Measurements from ENCODE around the gene TCEA3. TPM values are rescaled to one million over a fixed set of nuclear protein-coding genes. Genes with fewer than 3 reads are reported as not detected.

TCEA3 gene
- total RNA-seq, 6 experiments from 2014 or later = 6.0 to 8.4 (median 7.1) TPM

DNA sequence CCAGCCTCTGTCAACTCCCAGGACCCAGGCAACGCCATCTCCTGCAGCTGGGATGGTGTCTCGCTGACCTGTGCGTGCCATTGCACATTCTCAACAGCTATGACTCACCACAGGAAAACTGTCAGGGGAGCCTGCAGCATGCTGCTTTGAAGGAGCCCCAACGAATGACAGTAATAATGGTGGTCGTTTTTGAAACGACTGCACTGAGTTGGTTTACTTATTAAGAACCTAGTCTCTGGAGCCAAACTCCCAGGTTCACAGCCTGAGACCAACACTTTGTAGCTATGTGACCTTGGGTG is 21.6 kb downstream of the TCEA3 start:
- Mint-ChIP-seq H3K4me3 (peak overlapping the region; percentile 73), H3K9me3 (no peaks in the 10 kb centered on the region), H3K4me1 (ENCODE audit: low read depth) (peaks cover 12% of the 10 kb centered on the region), H3K27me3 (ENCODE audit: insufficient read depth) (no peaks in the 10 kb centered on the region), H3K36me3 (ENCODE audit: low read depth) (no peaks in the 10 kb centered on the region), H3K27ac (peak overlapping the region; percentile 86)
- TF ChIP-seq, protein P1, sequence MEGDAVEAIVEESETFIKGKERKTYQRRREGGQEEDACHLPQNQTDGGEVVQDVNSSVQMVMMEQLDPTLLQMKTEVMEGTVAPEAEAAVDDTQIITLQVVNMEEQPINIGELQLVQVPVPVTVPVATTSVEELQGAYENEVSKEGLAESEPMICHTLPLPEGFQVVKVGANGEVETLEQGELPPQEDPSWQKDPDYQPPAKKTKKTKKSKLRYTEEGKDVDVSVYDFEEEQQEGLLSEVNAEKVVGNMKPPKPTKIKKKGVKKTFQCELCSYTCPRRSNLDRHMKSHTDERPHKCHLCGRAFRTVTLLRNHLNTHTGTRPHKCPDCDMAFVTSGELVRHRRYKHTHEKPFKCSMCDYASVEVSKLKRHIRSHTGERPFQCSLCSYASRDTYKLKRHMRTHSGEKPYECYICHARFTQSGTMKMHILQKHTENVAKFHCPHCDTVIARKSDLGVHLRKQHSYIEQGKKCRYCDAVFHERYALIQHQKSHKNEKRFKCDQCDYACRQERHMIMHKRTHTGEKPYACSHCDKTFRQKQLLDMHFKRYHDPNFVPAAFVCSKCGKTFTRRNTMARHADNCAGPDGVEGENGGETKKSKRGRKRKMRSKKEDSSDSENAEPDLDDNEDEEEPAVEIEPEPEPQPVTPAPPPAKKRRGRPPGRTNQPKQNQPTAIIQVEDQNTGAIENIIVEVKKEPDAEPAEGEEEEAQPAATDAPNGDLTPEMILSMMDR (IDR thresholded peaks at IDR 0.05) = no peak
- peak; percentile 78 for DNase-seq

DNA sequence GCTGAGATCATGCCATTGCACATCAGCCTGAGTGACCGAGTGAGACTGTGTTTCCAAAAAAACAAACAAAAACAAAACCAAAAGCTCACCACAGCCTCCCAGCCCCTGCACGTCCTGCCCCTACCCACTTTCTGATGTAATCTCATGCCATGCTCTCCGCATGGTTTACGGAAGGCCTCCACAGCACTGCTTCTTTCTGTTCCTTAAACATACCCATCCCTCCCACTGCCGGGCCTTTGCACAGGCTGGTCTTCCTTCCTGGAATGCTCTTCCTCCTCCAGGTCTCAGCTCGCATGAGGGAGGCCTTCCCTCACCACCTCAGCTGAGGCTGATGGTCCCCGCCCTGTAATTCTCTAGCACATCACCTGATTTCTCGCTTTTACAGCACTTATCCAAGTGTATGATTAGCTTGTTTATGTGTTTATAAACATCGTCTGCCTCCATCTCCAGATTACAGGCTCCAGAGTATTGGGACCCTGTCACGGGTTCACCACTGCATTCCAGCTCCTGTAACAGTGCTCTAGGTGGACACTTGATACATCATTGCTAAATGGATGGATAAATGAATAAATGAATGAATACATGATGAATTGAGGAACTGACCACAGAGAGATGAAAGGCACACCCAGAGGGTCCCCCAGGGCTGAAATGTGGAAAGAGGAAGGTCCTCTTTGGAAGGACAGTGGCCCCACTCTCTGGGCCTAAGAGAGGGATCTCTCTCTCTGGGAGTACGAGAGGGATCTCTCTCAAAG is 22.1 kb downstream of the TCEA3 start:
- Mint-ChIP-seq H3K4me1 (ENCODE audit: low read depth) (peaks cover 12% of the 10 kb centered on the region), H3K4me3 (no peak overlapping the region; the same call in 1 of the 2 replicates), H3K27ac (peak overlapping the region; percentile 86), H3K36me3 (ENCODE audit: low read depth) (no peaks in the 10 kb centered on the region), H3K27me3 (ENCODE audit: insufficient read depth) (no peaks in the 10 kb centered on the region), H3K9me3 (no peaks in the 10 kb centered on the region)
- TF ChIP-seq, protein P1 (IDR thresholded peaks at IDR 0.05) = no peak
- DNase-seq = no peak

DNA sequence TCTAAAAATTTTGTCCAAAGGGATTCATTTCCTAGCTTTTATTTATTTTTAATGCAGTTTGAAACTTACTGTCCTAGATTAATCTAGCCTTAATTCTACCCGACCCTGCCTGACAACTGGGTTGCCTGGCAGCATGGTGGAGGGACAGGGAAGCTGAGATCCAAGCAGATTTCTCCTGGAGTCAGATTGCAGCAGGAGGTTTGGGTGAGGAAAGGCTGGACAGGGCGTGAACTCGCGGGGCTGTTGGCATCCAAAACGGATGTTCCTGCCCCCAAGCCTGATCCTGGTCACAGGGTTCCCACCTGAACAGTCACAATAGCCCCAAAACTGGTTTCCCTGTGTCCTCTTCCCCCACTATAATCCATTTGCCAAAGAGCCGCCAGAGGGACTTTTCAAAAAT is 23.2 kb downstream of the TCEA3 start:
- Mint-ChIP-seq H3K4me3 (no peak overlapping the region), H3K36me3 (ENCODE audit: low read depth) (no peaks in the 10 kb centered on the region), H3K27me3 (ENCODE audit: insufficient read depth) (no peaks in the 10 kb centered on the region), H3K9me3 (no peaks in the 10 kb centered on the region), H3K4me1 (ENCODE audit: low read depth) (peaks cover 12% of the 10 kb centered on the region), H3K27ac (peak overlapping the region; percentile 26; the same call in 1 of the 2 replicates)
- TF ChIP-seq, protein P1 (IDR thresholded peaks at IDR 0.05) = no peak
- no peak for DNase-seq

DNA sequence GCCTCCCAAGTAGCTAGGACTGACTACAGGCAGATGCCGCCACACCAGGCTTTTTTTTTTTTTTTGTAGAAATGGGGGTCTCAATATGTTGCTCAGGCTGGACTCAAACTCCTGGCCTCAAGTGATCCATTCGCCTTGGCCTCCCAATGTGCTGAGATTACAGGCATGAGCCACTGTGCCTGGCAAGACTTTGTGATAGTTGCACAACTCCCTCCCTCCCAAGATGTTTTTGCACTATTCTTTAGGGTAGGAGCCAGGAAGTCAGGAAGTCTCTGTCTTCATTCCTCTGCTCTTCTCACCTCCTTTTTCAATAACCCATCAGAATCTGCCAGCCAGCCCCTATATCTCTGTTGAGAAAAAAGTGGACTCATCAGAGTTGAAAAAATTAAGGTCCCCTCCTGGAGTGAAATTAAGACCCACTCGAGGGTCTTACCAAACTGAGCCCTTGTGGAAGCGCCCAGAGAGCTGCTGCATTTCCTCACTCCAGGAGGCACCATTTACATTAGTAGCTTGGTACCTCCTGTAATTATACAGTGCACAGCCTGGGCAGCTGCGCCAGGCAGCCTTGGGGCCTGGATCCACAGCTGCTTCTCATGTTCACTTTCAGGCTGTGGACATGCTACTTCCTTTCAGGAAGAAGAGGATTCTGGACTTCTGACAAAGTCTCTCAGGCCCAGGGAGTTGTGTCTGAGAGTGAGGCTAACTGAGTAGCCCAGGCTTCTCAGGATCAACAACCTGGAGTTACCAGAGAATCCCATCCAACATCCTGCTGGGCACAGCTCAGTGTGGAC is 24.0 kb downstream of the TCEA3 start:
- H3K4me3 Mint-ChIP-seq = no peak overlapping the region
- H3K27ac Mint-ChIP-seq = peak overlapping the region; percentile 26
- DNase-seq = no peak
- TF ChIP-seq, protein P1 (IDR thresholded peaks at IDR 0.05) = no peak
- no peaks in the 10 kb centered on the region for H3K27me3 Mint-ChIP-seq (ENCODE audit: insufficient read depth)
- no peaks in the 10 kb centered on the region for H3K9me3 Mint-ChIP-seq
- H3K4me1 Mint-ChIP-seq (ENCODE audit: low read depth) = peaks cover 17% of the 10 kb centered on the region
- 0 out of 2 replicates have a peak, but pooled peaks cover 4% of the 10 kb centered on the region for H3K36me3 Mint-ChIP-seq (ENCODE audit: low read depth)

DNA sequence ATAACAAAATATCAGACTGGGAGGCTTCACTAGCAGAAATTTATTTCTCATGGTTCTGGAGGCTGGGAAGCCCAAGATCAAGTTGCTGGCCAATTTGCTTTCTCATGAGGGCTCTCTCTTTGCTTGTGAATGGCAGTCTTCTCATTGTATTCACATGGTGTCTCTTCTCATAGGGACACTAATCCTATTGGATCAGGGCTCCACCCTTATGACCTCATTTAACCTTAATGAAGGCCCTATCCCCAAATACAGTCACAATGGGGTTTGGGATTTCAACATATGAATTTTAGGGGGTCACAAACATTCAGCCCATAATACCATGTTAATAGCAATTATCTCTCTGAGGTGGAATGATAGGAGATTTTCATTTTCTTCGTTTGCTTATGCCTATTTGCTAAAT is 25.3 kb downstream of the TCEA3 start:
- no peak overlapping the region for H3K27ac Mint-ChIP-seq
- H3K4me3 Mint-ChIP-seq = no peak overlapping the region
- DNase-seq = no peak
- peaks cover 17% of the 10 kb centered on the region for H3K4me1 Mint-ChIP-seq (ENCODE audit: low read depth)
- H3K27me3 Mint-ChIP-seq (ENCODE audit: insufficient read depth) = no peaks in the 10 kb centered on the region
- H3K9me3 Mint-ChIP-seq = no peaks in the 10 kb centered on the region
- TF ChIP-seq, protein P1 (IDR thresholded peaks at IDR 0.05) = no peak
- 0 out of 2 replicates have a peak, but pooled peaks cover 4% of the 10 kb centered on the region for H3K36me3 Mint-ChIP-seq (ENCODE audit: low read depth)

Data from HFFc6 (cell line).